ENCODE results near the gene DLST. TPM values are rescaled to one million over a fixed set of nuclear protein-coding genes. Genes with fewer than 3 reads are reported as not detected.
A peak's percentile ranks its signal among the peaks of the same experiment; 100 is the strongest.

DLST gene
- total and polyA plus RNA-seq, 2 donors (not counting 1 experiment from before 2014, with no cell fraction given) = 95.3 to 214 TPM

- H2AFZ ChIP-seq (ENCODE audit: low read length) = no peak overlapping the region
- H3K36me3 ChIP-seq (ENCODE audit: control insufficient read depth, insufficient read depth, low read length) = no peaks in the 10 kb centered on the region
- H3K79me2 ChIP-seq (ENCODE audit: control insufficient read depth, insufficient read depth, low read length) = no peaks in the 10 kb centered on the region
- H3K27ac ChIP-seq (ENCODE audit: insufficient read depth, low read length) = peak overlapping the region; percentile 86
- peak overlapping the region in 1 of 4 experiments; percentile 1 for H3K4me3 ChIP-seq (replicated peaks in 1 of 4; ENCODE audit: control extremely low read depth in 1 of 4, insufficient read depth in 1 of 4, low read depth in 3 of 4, low read length in 4 of 4)
- H3K9me3 ChIP-seq (ENCODE audit: control insufficient read depth, insufficient read depth, low read depth, low read length) = no peaks in the 10 kb centered on the region
- H4K20me1 ChIP-seq (ENCODE audit: control insufficient read depth, extremely low read depth, insufficient read depth, low read length) = no peaks in the 10 kb centered on the region
- H3K4me2 ChIP-seq (ENCODE audit: extremely low read depth, insufficient read depth, low read length) = peak overlapping the region; percentile 74
- peaks cover 19% of the 10 kb centered on the region for H3K4me1 ChIP-seq (ENCODE audit: control insufficient read depth, extremely low read depth, insufficient read depth, low read length)
- H3K9ac ChIP-seq (ENCODE audit: insufficient read depth, low read length) = no peak overlapping the region
- DNase-seq (ENCODE audit: low read depth in 2 of 2) = peak; percentile 55 to 82
- TF ChIP-seq EZH2 (IDR thresholded peaks at IDR 0.05; ENCODE audit: low read length, missing control alignments) = no peak
- no peak for TF ChIP-seq CTCF (conservative IDR thresholded peaks at IDR 0.05 in 1 of 2, IDR thresholded peaks at IDR 0.05 in 1 of 2; ENCODE audit: low read depth in 1 of 2, low read length in 2 of 2)
- H3K27me3 ChIP-seq (ENCODE audit: control insufficient read depth, insufficient read depth, low read length) = no peaks in the 10 kb centered on the region
These were observed 28.7 kb upstream of the DLST start for GRCh38 chr14:74852922-74853530.

GRCh38 chr14:74853581-74853980, 28.1 kb upstream of the DLST start:
- Histone ChIP-seq H3K79me2 (ENCODE audit: control insufficient read depth, insufficient read depth, low read length) (no peaks in the 10 kb centered on the region), H3K36me3 (ENCODE audit: control insufficient read depth, insufficient read depth, low read length) (no peaks in the 10 kb centered on the region), H3K27me3 (ENCODE audit: control insufficient read depth, insufficient read depth, low read length) (no peaks in the 10 kb centered on the region), H2AFZ (ENCODE audit: low read length) (no peak overlapping the region), H4K20me1 (ENCODE audit: control insufficient read depth, extremely low read depth, insufficient read depth, low read length) (no peaks in the 10 kb centered on the region), H3K9me3 (ENCODE audit: control insufficient read depth, insufficient read depth, low read depth, low read length) (no peaks in the 10 kb centered on the region), H3K9ac (ENCODE audit: insufficient read depth, low read length) (no peak overlapping the region), H3K4me2 (ENCODE audit: extremely low read depth, insufficient read depth, low read length) (peak overlapping the region; percentile 77), H3K4me3 (replicated peaks in 1 of 4; ENCODE audit: control extremely low read depth in 1 of 4, insufficient read depth in 1 of 4, low read depth in 3 of 4, low read length in 4 of 4) (no peak overlapping the region), H3K4me1 (ENCODE audit: control insufficient read depth, extremely low read depth, insufficient read depth, low read length) (peaks cover 15% of the 10 kb centered on the region), H3K27ac (ENCODE audit: insufficient read depth, low read length) (peak overlapping the region; percentile 86)
- DNase-seq (ENCODE audit: low read depth in 2 of 2) = no peak
- TF ChIP-seq CTCF (conservative IDR thresholded peaks at IDR 0.05 in 1 of 2, IDR thresholded peaks at IDR 0.05 in 1 of 2; ENCODE audit: low read depth in 1 of 2, low read length in 2 of 2) (no peak), EZH2 (IDR thresholded peaks at IDR 0.05; ENCODE audit: low read length, missing control alignments) (no peak)

GRCh38 chr14:74855021-74855420, 26.7 kb upstream of the DLST start:
- Histone ChIP-seq H3K4me3 (replicated peaks in 1 of 4; ENCODE audit: control extremely low read depth in 1 of 4, insufficient read depth in 1 of 4, low read depth in 3 of 4, low read length in 4 of 4) (no peak overlapping the region), H3K27me3 (ENCODE audit: control insufficient read depth, insufficient read depth, low read length) (no peaks in the 10 kb centered on the region), H3K4me1 (ENCODE audit: control insufficient read depth, extremely low read depth, insufficient read depth, low read length) (peaks cover 12% of the 10 kb centered on the region), H3K27ac (ENCODE audit: insufficient read depth, low read length) (no peak overlapping the region), H3K9me3 (ENCODE audit: control insufficient read depth, insufficient read depth, low read depth, low read length) (no peaks in the 10 kb centered on the region), H2AFZ (ENCODE audit: low read length) (no peak overlapping the region), H3K36me3 (ENCODE audit: control insufficient read depth, insufficient read depth, low read length) (no peaks in the 10 kb centered on the region), H3K4me2 (ENCODE audit: extremely low read depth, insufficient read depth, low read length) (peak overlapping the region; percentile 4), H4K20me1 (ENCODE audit: control insufficient read depth, extremely low read depth, insufficient read depth, low read length) (no peaks in the 10 kb centered on the region), H3K79me2 (ENCODE audit: control insufficient read depth, insufficient read depth, low read length) (no peaks in the 10 kb centered on the region), H3K9ac (ENCODE audit: insufficient read depth, low read length) (no peak overlapping the region)
- no peak for TF ChIP-seq CTCF (conservative IDR thresholded peaks at IDR 0.05 in 1 of 2, IDR thresholded peaks at IDR 0.05 in 1 of 2; ENCODE audit: low read depth in 1 of 2, low read length in 2 of 2)
- no peak for TF ChIP-seq EZH2 (IDR thresholded peaks at IDR 0.05; ENCODE audit: low read length, missing control alignments)
- DNase-seq (ENCODE audit: low read depth in 2 of 2) = no peak

All from fibroblast of lung (primary cell).